Testis (tissue), 3 donors: ENCODE data around the gene GPR35. TPM values are rescaled to one million over a fixed set of nuclear protein-coding genes. Genes with fewer than 3 reads are reported as not detected.

Experiments
- DNase-seq: peaks from one replicate; pipeline ENCODE4 v3.0.0-alpha.2; 2019
- H3K27ac ChIP-seq, 2 donors: fragments of 200-600 bp; sonication (generic); one replicate each; pipeline ENCODE4 v1.5.1; 2019
- H3K27me3 ChIP-seq: fragments of 200-600 bp; sonication (generic); one replicate; pipeline ENCODE4 v1.5.1; 2019
- H3K36me3 ChIP-seq: fragments of 200-600 bp; sonication (generic); one replicate; pipeline ENCODE4 v1.5.1; 2017; ENCODE audit warnings: low read depth; ENCODE audit errors: missing control alignments
- H3K4me1 ChIP-seq: fragments of 200-600 bp; sonication (generic); one replicate; pipeline ENCODE4 v1.5.1; 2019
- H3K4me3 ChIP-seq, 2 donors: fragments of 200-600 bp; sonication (generic); one replicate each; pipeline ENCODE4 v1.5.1; 2017 to 2019
- H3K9me3 ChIP-seq: fragments of 200-600 bp; sonication (generic); one replicate; pipeline ENCODE4 v1.5.1; 2017
- CTCF ChIP-seq, 3 experiments: fragments of 450-650 bp in 2 of 3; fragments of 200-600 bp in 1 of 3; sonication (generic) in 1 of 3; IDR thresholded peaks; one replicate each; pipeline ENCODE4 v1.5.1; 2016 to 2019; ENCODE audit warnings: antibody characterized with exemption in 3 of 3, mild to moderate bottlenecking in 2 of 3, moderate library complexity in 1 of 3
- POLR2A ChIP-seq: fragments of 450-650 bp; IDR thresholded peaks from one replicate; pipeline ENCODE4 v1.6.1; 2017; ENCODE audit warnings: antibody characterized with exemption, mild to moderate bottlenecking, moderate library complexity
- WGBS, 2 donors: methylation state at CpG; one replicate each; pipeline ENCODE4 v1.1.5; 2018; 5-methylcytosine and 5-hydroxymethylcytosine counted together
- intact Hi-C: fragments of 100-400 bp; cut with DNase I; formaldehyde crosslinking; loops from one replicate; pipeline ENCODE4 v1.15.1; 2023; ENCODE audit warnings: low total_unique reads
- polyA plus RNA-seq: library from polyadenylated mRNA; stranded (reverse); fragments of 350-450 nt; fragmentation: Illumina TruSeq; extraction: RNeasy Lipid Tissue Mini Kit (QIAGEN cat#74804); gene quantifications from one replicate; pipeline ENCODE4 v1.2.3, GENCODE V29; 2014; ENCODE audit warnings: low read depth, low replicate concordance; ENCODE audit not compliant: insufficient read depth
- total RNA-seq, 2 donors: library from RNA; depleted of rRNA; stranded (reverse); fragments of >200 nt; gene quantifications; one replicate each; pipeline ENCODE4 v1.2.3, GENCODE V29; 2016

GPR35 gene
- total and polyA plus RNA-seq, 3 donors from 2014 or later, result 3.1 to 11.5 (median 9.5) TPM

GRCh38 chr2:240597419-240598181, 27.7 kb upstream of the GPR35 start:
- H3K4me1 ChIP-seq, result peaks cover 22% of the 10 kb centered on the region
- H3K27me3 ChIP-seq, result no peaks in the 10 kb centered on the region
- no peak overlapping the region for H3K4me3 ChIP-seq
- no peak for TF ChIP-seq POLR2A
- TF ChIP-seq CTCF (IDR thresholded peaks at IDR 0.05), result no peak
- no peaks in the 10 kb centered on the region for H3K36me3 ChIP-seq
- 94 to 96% methylated on average over 9 to 20 of the region's 22 CpGs for WGBS, 2 donors
- H3K9me3 ChIP-seq, result no peaks in the 10 kb centered on the region
- no peak for DNase-seq
- H3K27ac ChIP-seq, result no peak overlapping the region
- intact Hi-C loops, result no loop called here

DNA sequence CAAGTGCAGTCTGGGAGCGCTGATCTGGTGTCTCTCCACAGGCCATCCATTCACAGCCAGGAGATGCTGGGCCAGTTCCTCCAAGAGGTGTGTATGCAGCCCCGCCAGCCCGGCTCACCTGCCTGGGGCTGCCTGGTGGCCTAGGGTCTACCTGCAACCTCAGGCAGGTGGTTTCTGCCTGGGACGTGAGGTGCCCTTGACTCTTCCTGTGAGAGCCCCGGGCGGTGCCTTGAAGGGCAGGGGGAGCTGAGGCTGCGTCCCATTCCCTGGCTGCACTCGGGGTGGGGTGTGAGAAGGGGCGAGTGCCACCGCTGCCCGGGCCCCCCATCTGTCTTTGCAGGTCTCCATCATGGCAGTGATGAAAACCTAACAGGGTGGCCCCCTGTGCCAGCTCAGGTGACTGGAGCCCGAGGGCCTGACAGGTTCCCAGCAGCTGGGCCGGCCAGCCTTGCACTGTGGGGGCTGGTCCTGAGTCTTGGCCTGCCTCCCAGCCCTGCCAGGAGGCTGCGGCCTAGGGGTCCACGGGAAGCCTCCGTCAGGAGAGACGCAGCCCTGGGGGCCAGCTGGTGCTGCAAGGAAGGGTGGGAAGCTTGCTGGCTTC, 26.9 kb upstream of the GPR35 start:
- Histone ChIP-seq H3K4me1 (peaks cover 22% of the 10 kb centered on the region), H3K27me3 (no peaks in the 10 kb centered on the region), H3K36me3 (no peaks in the 10 kb centered on the region), H3K27ac (no peak overlapping the region), H3K9me3 (no peaks in the 10 kb centered on the region), H3K4me3 (no peak overlapping the region)
- DNase-seq, result no peak
- intact Hi-C loops, result no loop called here
- TF ChIP-seq CTCF (IDR thresholded peaks at IDR 0.05), result no peak
- WGBS, 2 donors, result 92 to 93% methylated on average over 7 to 13 of the region's 17 CpGs

DNA sequence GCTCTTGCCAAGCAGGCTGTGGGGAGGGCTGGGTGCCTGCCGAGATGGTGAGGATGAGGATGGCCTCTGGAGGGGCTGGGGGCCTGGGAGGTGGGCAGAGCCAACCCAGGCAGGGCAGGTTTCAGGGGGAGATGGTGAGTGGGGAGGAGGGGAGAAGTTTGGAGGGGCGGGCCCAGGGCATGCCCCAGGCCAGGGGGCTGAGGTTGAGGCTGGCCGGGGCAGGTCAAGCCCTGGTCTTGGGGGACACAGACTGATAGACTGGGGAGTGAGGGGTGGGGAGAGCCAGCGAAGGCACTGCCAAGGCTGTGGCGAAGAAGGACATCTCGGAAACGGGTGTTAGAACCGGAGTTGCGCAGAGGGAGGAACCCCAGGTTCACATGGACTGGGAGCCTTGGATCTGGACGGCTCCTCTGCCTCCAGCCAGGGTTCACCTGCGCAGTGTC, 26.1 kb upstream of the GPR35 start:
- Histone ChIP-seq H3K9me3 (no peaks in the 10 kb centered on the region), H3K4me1 (peaks cover 27% of the 10 kb centered on the region), H3K27ac (no peak overlapping the region), H3K4me3 (no peak overlapping the region), H3K36me3 (no peaks in the 10 kb centered on the region), H3K27me3 (no peaks in the 10 kb centered on the region)
- WGBS, 2 donors, result 93 to 96% methylated on average over 9 to 11 of the region's 11 CpGs
- no peak for TF ChIP-seq POLR2A
- no peak for TF ChIP-seq CTCF (IDR thresholded peaks at IDR 0.05)
- intact Hi-C loops, result no loop called here
- DNase-seq, result no peak

- peaks cover 20% of the 10 kb centered on the region for H3K4me1 ChIP-seq
- no peak for DNase-seq
- H3K27me3 ChIP-seq, result no peaks in the 10 kb centered on the region
- 97 to 98% methylated on average over 13 to 16 of the region's 16 CpGs for WGBS, 2 donors
- H3K36me3 ChIP-seq, result no peaks in the 10 kb centered on the region
- no peak overlapping the region for H3K27ac ChIP-seq
- no peaks in the 10 kb centered on the region for H3K9me3 ChIP-seq
- TF ChIP-seq POLR2A (no peak), CTCF (IDR thresholded peaks at IDR 0.05) (no peak)
- no peak overlapping the region for H3K4me3 ChIP-seq
- intact Hi-C loops, result no loop called here
Observed at GRCh38 chr2:240600451-240600961, 24.8 kb upstream of the GPR35 start.
